HepG2 (cell line): ENCODE data around the gene CNNM3. TPM values are rescaled to one million over a fixed set of nuclear protein-coding genes. Genes with fewer than 3 reads are reported as not detected.
A peak's percentile ranks its signal among the peaks of the same experiment; 100 is the strongest.

Source experiments
- CEBPG ChIP-seq: IDR thresholded peaks from 2 replicates; pipeline ENCODE4 v1.6.1; 2016
- NKX3-1 ChIP-seq: sonication (generic); formaldehyde crosslinking; IDR thresholded peaks from 2 replicates; pipeline ENCODE4 v1.5.0; 2020; ENCODE audit warnings: missing genetic modification reagents
- NR1H2 ChIP-seq: sonication (generic); formaldehyde crosslinking; IDR thresholded peaks from 2 replicates; pipeline ENCODE4 v1.8.1; 2022; ENCODE audit warnings: low read depth, missing genetic modification reagents, borderline replicate concordance
- TMF1 ChIP-seq: sonication (generic); formaldehyde crosslinking; IDR thresholded peaks from 2 replicates; pipeline ENCODE4 v1.8.1; 2022; ENCODE audit warnings: low read depth, missing genetic modification reagents
- ZFP1 ChIP-seq: IDR thresholded peaks from 2 replicates; pipeline ENCODE4 v1.6.1; 2016
- ZNF30 ChIP-seq: sonication (generic); formaldehyde crosslinking; IDR thresholded peaks from 2 replicates; pipeline ENCODE4 v1.5.0; 2020; ENCODE audit warnings: mild to moderate bottlenecking, missing genetic modification reagents
- ZNF510 ChIP-seq: sonication (generic); formaldehyde crosslinking; IDR thresholded peaks from 2 replicates; pipeline ENCODE4 v1.4.0; 2020; ENCODE audit warnings: low read depth, mild to moderate bottlenecking, missing genetic modification reagents
- ZSCAN12 ChIP-seq: sonication (generic); formaldehyde crosslinking; IDR thresholded peaks from 2 replicates; pipeline ENCODE4 v1.9.0; 2021; ENCODE audit warnings: mild to moderate bottlenecking, missing genetic modification reagents
- polyA plus RNA-seq, 8 experiments: library from polyadenylated mRNA; depleted of rRNA in 3 of 8; stranded (reverse) in 7 of 8; unstranded in 1 of 8; fragments of >200 nt; fragmentation: Illumina TruSeq in 4 of 8; extraction: Trizol in 4 of 8; gene quantifications; 2 replicates each; pipeline versions ENCODE4 v1.2.1 to v1.2.3, GENCODE V29; 2011 to 2016; ENCODE audit warnings: low read depth in 4 of 8, missing spikeins in 1 of 8, mixed read lengths in 1 of 8; ENCODE audit not compliant: insufficient read depth in 1 of 8
- total RNA-seq, 5 experiments: library from RNA; depleted of rRNA; stranded (reverse); fragments of >200 nt; fragmentation: Illumina TruSeq; extraction: Trizol; gene quantifications; 2 replicates each; pipeline ENCODE4 v1.2.3, GENCODE V29; 2016; ENCODE audit warnings: low read depth in 1 of 5
- TF ChIP-seq, protein P1 (sequence below), 2 experiments: fragments of 450-650 bp in 1 of 2; sonication (generic) in 1 of 2; formaldehyde crosslinking in 1 of 2; IDR thresholded peaks; 2 replicates each; pipeline versions ENCODE4 v1.6.1 to v1.8.0; 2016 to 2022; ENCODE audit warnings: antibody characterized with exemption in 1 of 2, mild to moderate bottlenecking in 1 of 2, missing genetic modification reagents in 1 of 2
- TF ChIP-seq, protein P2 (sequence below): sonication (generic); formaldehyde crosslinking; IDR thresholded peaks from 2 replicates; pipeline ENCODE4 v1.4.0; 2020; ENCODE audit warnings: missing genetic modification reagents
- TF ChIP-seq, protein P3 (sequence below): IDR thresholded peaks from 2 replicates; pipeline ENCODE4 v1.6.1; 2018; ENCODE audit warnings: missing genetic modification reagents, mild to moderate bottlenecking, missing compliant biosample characterization
- TF ChIP-seq, protein P4 (sequence below): sonication (generic); formaldehyde crosslinking; IDR thresholded peaks from 2 replicates; pipeline ENCODE4 v1.5.0; 2020; ENCODE audit warnings: mild to moderate bottlenecking, low read depth, missing genetic modification reagents, borderline replicate concordance
- TF ChIP-seq, protein P5 (sequence below): sonication (generic); formaldehyde crosslinking; IDR thresholded peaks from 2 replicates; pipeline ENCODE4 v1.4.0; 2020; ENCODE audit warnings: low read depth, mild to moderate bottlenecking, missing genetic modification reagents

CNNM3 gene
- total and polyA plus RNA-seq, 2 of the 13 experiments (the other 11 are each of a cell fraction or from before 2014, with no cell fraction given), result 21.2 to 27.9 TPM

DNA sequence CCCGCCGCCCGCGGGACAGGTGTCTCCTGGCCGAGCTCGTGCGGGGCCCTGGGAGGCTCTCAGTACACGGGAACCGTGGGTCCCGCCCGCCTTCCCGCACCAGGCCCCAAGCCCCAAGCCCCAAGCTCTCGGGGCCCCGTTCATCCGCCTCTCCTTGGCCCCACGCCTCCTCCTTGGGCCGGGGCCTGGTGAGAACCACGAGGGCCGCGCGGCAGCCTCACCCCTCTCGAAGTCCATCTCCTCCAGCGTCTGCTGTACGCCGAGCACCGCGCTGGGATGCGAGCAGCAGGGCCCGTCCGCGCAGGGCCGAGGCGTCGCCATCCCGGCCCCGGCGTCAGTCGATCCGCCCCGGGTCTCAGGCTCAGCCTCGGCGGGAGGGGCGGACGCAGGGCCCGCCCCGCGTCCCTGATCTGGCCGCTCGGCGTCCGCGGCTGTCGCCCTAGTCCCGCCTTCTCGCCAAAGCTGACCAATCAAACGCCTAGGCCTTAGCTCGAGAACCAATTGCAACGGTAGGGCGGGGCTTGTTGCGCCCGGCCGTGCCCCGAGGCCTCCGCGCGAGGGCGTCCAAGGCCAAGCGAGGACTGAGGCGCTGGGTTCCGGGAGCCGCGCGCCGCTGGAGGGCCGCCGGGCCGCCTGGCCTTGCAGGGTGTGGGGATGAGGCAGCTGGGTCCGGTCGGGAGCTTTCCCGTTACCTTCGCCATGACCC is 41.8 kb downstream of the CNNM3 start, which contains the start of gene ANKRD39 (continued):
- TF ChIP-seq, protein P1, sequence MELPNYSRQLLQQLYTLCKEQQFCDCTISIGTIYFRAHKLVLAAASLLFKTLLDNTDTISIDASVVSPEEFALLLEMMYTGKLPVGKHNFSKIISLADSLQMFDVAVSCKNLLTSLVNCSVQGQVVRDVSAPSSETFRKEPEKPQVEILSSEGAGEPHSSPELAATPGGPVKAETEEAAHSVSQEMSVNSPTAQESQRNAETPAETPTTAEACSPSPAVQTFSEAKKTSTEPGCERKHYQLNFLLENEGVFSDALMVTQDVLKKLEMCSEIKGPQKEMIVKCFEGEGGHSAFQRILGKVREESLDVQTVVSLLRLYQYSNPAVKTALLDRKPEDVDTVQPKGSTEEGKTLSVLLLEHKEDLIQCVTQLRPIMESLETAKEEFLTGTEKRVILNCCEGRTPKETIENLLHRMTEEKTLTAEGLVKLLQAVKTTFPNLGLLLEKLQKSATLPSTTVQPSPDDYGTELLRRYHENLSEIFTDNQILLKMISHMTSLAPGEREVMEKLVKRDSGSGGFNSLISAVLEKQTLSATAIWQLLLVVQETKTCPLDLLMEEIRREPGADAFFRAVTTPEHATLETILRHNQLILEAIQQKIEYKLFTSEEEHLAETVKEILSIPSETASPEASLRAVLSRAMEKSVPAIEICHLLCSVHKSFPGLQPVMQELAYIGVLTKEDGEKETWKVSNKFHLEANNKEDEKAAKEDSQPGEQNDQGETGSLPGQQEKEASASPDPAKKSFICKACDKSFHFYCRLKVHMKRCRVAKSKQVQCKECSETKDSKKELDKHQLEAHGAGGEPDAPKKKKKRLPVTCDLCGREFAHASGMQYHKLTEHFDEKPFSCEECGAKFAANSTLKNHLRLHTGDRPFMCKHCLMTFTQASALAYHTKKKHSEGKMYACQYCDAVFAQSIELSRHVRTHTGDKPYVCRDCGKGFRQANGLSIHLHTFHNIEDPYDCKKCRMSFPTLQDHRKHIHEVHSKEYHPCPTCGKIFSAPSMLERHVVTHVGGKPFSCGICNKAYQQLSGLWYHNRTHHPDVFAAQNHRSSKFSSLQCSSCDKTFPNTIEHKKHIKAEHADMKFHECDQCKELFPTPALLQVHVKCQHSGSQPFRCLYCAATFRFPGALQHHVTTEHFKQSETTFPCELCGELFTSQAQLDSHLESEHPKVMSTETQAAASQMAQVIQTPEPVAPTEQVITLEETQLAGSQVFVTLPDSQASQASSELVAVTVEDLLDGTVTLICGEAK (IDR thresholded peaks at IDR 0.05), result no peak
- TF ChIP-seq, protein P1 (CRISPR knock-in tag; IDR thresholded peaks at IDR 0.05), result peak; percentile 77
- TF ChIP-seq NKX3-1 (peak; percentile 32; the same call in 1 of the 2 replicates), ZFP1 (CRISPR knock-in tag) (0 out of 2 replicates have a peak, but pooled peaks have one; percentile 46), CEBPG (CRISPR knock-in tag) (peak; percentile 58; the same call in 1 of the 2 replicates), ZSCAN12 (peak; percentile 19; the same call in 1 of the 2 replicates), ZNF30 (no peak), TMF1 (CRISPR knock-in tag) (peak; percentile 81; the same call in 1 of the 2 replicates), NR1H2 (CRISPR knock-in tag) (peak; percentile 84; the same call in 1 of the 2 replicates), ZNF510 (CRISPR knock-in tag) (peak; percentile 46; the same call in 1 of the 2 replicates)
- TF ChIP-seq, protein P2, sequence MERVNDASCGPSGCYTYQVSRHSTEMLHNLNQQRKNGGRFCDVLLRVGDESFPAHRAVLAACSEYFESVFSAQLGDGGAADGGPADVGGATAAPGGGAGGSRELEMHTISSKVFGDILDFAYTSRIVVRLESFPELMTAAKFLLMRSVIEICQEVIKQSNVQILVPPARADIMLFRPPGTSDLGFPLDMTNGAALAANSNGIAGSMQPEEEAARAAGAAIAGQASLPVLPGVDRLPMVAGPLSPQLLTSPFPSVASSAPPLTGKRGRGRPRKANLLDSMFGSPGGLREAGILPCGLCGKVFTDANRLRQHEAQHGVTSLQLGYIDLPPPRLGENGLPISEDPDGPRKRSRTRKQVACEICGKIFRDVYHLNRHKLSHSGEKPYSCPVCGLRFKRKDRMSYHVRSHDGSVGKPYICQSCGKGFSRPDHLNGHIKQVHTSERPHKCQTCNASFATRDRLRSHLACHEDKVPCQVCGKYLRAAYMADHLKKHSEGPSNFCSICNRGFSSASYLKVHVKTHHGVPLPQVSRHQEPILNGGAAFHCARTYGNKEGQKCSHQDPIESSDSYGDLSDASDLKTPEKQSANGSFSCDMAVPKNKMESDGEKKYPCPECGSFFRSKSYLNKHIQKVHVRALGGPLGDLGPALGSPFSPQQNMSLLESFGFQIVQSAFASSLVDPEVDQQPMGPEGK, result peak; percentile 67
- TF ChIP-seq, protein P3, sequence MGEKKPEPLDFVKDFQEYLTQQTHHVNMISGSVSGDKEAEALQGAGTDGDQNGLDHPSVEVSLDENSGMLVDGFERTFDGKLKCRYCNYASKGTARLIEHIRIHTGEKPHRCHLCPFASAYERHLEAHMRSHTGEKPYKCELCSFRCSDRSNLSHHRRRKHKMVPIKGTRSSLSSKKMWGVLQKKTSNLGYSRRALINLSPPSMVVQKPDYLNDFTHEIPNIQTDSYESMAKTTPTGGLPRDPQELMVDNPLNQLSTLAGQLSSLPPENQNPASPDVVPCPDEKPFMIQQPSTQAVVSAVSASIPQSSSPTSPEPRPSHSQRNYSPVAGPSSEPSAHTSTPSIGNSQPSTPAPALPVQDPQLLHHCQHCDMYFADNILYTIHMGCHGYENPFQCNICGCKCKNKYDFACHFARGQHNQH (CRISPR knock-in tag), result peak; percentile 69
- TF ChIP-seq, protein P4, sequence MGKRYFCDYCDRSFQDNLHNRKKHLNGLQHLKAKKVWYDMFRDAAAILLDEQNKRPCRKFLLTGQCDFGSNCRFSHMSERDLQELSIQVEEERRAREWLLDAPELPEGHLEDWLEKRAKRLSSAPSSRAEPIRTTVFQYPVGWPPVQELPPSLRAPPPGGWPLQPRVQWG, result no peak
- TF ChIP-seq, protein P5, sequence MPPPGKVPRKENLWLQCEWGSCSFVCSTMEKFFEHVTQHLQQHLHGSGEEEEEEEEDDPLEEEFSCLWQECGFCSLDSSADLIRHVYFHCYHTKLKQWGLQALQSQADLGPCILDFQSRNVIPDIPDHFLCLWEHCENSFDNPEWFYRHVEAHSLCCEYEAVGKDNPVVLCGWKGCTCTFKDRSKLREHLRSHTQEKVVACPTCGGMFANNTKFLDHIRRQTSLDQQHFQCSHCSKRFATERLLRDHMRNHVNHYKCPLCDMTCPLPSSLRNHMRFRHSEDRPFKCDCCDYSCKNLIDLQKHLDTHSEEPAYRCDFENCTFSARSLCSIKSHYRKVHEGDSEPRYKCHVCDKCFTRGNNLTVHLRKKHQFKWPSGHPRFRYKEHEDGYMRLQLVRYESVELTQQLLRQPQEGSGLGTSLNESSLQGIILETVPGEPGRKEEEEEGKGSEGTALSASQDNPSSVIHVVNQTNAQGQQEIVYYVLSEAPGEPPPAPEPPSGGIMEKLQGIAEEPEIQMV (CRISPR knock-in tag), result peak; percentile 93
